Fibroblast of pulmonary artery (primary cell): ENCODE measurements around the gene FOXP1.

Experiments used
- DNase-seq: peaks from one replicate; pipeline ENCODE4 v3.0.0-alpha.2; 2010; ENCODE audit warnings: low read depth
- H3K4me3 ChIP-seq: replicated peaks from 2 replicates; pipeline ENCODE4 v1.5.1; 2011; ENCODE audit warnings: low read depth, mild to moderate bottlenecking, control low read depth, low read length, moderate library complexity
- CTCF ChIP-seq: IDR thresholded peaks from 2 replicates; pipeline ENCODE4 v1.5.1; 2011; ENCODE audit warnings: mild to moderate bottlenecking, control low read depth, low read length, inconsistent platforms; ENCODE audit errors: missing control alignments

FOXP1 gene

GRCh38 chr3:71138410-71138809 lies 445.1 kb downstream of the FOXP1 start:
- no peak for DNase-seq
- H3K4me3 ChIP-seq = no peak overlapping the region
- no peak for TF ChIP-seq CTCF

GRCh38 chr3:71136276-71136675 lies 447.3 kb downstream of the FOXP1 start:
- no peak for DNase-seq
- H3K4me3 ChIP-seq = no peak overlapping the region

GRCh38 chr3:71135373-71136088 lies 448.0 kb downstream of the FOXP1 start:
- no peak overlapping the region for H3K4me3 ChIP-seq
- no peak for TF ChIP-seq CTCF

More at GRCh38 chr3:71136276-71136675, 447.3 kb downstream of the FOXP1 start:
- TF ChIP-seq CTCF = no peak

GRCh38 chr3:71134521-71134920 lies 449.0 kb downstream of the FOXP1 start:
- no peak for DNase-seq
- H3K4me3 ChIP-seq = no peak overlapping the region
- no peak for TF ChIP-seq CTCF

More at GRCh38 chr3:71135373-71136088, 448.0 kb downstream of the FOXP1 start:
- DNase-seq = no peak

- no peak for TF ChIP-seq CTCF
- H3K4me3 ChIP-seq = no peak overlapping the region
- no peak for DNase-seq
Observed at GRCh38 chr3:71133865-71134264, 449.7 kb downstream of the FOXP1 start.

GRCh38 chr3:71132995-71133730 lies 450.4 kb downstream of the FOXP1 start:
- DNase-seq = no peak
- no peak for TF ChIP-seq CTCF
- no peak overlapping the region for H3K4me3 ChIP-seq
